GM19099 (cell line): ENCODE data around the gene ROM1.
A peak's percentile ranks its signal among the peaks of the same experiment; 100 is the strongest.

Source experiments
- POLR2A ChIP-seq: IDR thresholded peaks from 3 replicates; pipeline ENCODE4 v1.6.1; 2011; ENCODE audit warnings: low read depth; ENCODE audit not compliant: insufficient read length; ENCODE audit errors: extremely low read depth

Gene ROM1

GRCh38 chr11:62612366-62613290, at the start of gene ROM1, which contains the start of gene EML3:
Gene ROM1, plus strand, starts transcription at chr11:62613257. Its CDS starts 25 bp downstream, at chr11:62613282.
Gene EML3, minus strand, starts transcription at chr11:62612775. Its CDS starts 318 bp downstream, at chr11:62612457.
- peak; percentile 55 for TF ChIP-seq POLR2A

DNA sequence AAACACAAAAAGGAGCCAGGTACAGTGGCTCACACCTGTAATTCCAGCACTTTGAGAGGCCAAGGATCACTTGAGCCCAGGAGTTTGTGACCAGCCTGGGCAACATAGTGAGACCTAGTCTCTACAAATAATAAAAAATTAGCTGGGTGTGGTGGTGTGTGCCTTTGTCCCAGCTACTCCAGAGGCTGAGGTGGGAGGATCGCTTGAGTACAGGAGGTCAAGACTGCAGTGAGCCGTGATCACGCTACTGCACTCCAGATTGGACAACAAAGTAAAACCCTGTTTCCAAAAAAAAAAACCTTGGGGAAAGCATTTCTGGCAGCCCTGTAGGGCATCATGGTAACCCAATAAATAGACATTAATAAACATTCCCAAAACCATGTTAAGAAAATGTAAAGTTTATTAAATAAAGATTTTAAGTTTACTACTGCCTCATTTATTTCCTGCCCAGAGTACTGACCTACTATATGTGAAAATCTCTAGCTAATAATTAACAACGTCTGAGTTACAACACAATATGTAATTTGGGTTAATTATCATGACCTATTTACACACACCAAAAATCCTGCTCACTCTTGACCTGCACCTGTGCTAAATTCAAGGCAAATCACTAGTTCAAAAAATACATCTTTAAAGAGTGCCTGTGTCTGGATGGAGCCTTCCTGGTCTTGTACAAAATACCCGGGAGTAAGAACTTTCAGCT, 47.8 kb upstream of the ROM1 start:
- TF ChIP-seq POLR2A, result no peak

- no peak for TF ChIP-seq POLR2A
Measured at GRCh38 chr11:62566247-62566646, 46.8 kb upstream of the ROM1 start.

DNA sequence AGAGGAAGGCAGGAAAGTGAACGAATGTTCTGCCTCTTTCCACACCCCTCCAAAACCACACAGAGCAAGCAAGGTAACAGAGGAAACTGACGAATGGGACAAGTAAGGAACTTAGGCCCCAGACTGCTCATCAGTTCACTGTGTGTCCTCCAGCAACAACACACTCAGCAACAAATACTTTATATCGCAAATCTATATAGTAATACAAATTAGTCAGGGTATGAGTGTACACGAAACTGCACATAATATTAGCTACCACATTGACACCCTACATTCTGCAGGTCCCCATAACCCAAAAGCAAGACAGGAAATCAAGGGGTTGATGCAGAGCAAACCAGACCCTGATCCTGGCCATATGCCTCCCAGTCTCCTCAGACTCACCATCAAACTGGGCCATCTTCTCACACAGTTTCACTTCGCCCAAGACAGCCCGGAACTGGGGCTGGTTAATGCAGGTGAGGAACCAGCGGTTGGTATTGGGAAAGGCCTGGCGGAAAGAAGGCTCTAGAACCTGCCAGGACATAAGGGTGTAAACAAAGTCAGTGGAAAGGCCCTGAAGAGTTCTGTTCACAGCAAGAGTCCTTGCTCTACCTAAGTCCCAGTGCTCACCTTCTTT, 45.9 kb upstream of the ROM1 start:
- TF ChIP-seq POLR2A, result no peak

DNA sequence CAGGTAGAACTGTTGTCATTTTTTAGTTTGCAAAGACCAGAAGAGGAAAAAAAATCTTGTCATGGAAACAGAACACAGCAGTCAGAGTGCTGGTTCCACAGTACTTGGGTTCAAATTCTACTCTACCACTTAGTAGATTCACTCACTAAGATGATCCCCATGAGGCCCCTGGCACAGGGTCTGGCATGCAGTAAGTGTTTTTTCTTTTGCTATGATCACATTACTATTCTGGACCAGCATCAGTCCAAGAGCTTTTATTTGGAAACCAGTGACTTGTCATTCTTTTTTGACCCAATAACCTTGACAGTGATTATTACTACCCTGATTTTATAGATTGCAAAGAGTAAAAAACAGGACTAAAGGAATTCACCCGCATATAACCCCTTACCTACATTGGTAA, 43.4 kb upstream of the ROM1 start:
- TF ChIP-seq POLR2A, result no peak

DNA sequence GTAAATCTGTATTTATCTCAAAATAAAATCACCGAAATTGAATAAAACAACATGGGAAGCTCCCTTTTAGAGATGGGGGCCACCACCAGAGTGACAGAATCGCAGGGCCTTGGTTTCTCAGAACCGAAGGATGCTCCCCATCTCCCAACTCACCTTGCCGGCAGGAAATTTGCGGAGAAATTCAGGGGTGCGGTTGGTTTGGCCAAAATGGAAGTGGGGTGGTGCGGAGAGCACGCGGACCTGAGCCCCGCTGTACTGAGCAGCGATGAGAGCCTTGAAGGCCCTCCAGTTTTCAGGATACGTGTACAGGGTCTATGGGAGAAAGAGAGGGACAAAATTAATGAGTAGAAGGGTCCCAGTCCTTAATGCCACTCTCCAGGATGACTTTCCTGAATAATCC, 40.6 kb upstream of the ROM1 start:
- TF ChIP-seq POLR2A, result no peak

GRCh38 chr11:62573006-62573591, 40.0 kb upstream of the ROM1 start:
- TF ChIP-seq POLR2A, result no peak

GRCh38 chr11:62573592-62574362, 39.3 kb upstream of the ROM1 start, which contains the start of gene EEF1G:
Gene EEF1G, minus strand, starts transcription at chr11:62573891. Its CDS starts 49 bp downstream, at chr11:62573842.
- peak; percentile 88 for TF ChIP-seq POLR2A

DNA sequence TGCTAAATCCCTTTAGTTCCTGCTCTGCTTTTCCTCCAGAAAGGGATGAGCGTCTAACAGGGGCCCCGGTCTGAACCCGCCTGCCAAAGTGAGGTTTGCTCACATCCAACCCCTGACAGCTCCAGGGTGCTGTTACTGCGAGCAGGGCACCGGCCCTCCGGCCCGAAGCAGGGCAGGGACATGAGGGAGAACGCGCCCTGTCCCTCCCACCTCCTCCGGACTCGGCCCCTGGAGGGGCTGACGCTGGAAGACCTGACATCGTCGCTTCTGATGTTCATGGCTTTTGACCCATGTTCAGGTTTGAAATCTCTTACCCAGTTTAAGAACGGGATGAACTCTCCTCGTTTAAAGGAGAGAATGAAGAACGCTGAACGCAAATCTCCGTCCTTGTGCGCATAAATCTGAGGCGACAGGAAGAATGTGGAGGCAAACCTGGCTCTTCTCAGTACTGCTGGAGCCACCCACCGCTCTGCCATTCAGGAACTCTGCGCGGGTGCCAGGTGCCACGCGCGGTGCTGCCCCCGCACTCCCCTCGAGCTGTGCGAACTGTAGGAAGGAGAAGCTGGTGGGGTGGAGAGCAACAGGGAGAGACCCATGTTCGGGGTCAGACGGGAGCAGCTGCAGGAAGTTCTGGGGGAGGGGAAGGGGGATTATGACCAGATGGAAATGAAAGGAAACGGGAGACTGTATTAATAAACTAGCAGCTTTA, 38.5 kb upstream of the ROM1 start:
- no peak for TF ChIP-seq POLR2A

DNA sequence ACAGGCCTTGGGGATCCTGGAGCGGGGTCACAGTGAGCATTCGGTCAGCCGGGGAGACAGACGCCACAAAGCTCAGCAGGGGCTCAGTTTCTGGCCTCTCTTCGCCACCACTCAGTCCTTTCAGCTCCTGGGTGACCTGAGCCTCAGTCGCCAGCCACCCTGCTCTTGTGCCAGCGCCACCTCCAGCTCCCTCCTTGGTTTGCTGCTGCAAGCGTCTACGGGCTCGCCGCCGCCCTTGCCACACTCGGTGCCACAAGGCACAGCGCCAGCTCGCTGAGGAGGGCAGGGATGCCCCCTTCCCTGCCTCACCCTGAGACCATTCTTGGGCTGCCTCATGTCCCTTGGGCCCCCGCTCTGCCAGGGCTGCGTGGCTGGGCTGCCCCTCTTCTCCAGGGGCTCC, 37.9 kb upstream of the ROM1 start:
- TF ChIP-seq POLR2A, result no peak

DNA sequence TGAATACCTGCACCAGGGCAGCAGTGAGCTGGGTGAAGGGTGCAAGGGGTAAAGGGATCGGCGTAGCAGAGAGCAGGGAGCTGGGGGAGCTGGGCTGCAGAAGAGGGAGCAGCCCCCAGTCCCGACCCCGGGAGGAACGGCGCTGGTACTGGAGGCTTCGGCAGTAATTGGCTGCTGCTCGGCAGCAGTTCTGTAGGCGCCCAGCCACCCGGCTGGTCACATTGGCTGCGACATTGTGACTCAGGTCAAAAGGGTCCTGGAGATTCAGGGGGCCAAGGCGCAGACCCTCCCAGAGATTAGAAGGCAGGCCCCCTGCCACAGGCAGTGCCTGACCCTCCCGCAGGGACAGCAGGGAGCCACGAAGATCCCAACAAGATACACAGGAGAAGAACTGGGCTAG, 37.2 kb upstream of the ROM1 start:
- no peak for TF ChIP-seq POLR2A

DNA sequence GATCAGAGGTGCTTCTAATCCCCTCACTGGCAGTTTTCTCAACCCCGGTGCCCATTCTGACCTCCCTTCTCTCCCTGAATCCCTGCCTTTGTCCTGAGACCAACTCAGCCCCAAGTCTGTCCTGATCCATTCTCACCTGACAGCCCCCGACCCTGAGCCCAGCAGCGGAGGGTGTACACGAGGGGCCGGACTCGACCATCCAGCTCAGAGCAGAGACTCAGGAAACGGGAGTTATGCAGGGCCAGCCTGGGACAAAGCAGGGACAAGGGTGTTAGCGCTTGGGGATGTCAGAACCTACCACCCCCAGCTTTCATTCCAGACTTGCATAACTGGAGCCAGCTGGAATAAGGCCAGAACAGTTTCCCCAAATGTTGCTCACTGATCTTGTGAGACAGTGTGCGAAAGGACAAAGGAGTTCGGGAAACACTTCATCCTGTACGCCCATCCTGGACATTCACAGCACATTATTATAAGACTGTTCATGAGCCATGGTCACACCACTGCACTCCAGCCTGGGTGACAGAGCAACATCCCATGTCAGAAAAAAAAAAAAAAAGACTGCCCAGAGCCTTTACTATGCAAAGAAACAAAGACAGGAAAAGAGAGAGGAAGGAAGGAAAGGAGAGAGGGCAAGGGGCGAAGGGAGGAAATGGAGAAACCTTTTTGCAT, 35.9 kb upstream of the ROM1 start:
- no peak for TF ChIP-seq POLR2A

GRCh38 chr11:62578541-62578940, 34.5 kb upstream of the ROM1 start:
- TF ChIP-seq POLR2A, result no peak
